Measurements from ENCODE around the gene MYL4.
"Not testable (repeated sequence)": the region's sequence is repeated elsewhere in the genome, so short reads cannot be mapped to it uniquely, and the experiment has no call there.

Gene MYL4

GRCh38 chr17:47193931-47194511 lies 15.1 kb upstream of the MYL4 start:
- no peak for DNase-seq

DNA sequence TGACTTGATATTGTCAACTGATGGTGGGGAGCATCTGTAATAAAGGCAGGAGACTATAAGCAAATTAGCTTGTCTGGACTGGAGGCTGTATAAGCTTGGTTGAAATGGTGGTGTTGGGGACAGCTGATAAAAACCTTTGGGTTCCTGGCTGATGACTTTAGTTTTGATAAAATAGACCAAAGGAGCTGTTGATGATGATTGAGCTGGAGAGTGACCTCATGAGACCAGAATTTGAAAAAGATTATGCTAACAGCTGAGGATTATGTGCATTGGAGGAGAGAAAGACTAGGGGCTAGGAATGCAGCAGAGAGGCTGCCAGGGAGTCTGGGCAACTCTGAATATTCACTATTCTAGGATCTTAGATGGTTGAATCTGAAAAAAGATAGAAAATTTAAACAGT lies 11.3 kb upstream of the MYL4 start:
- DNase-seq = no peak

DNA sequence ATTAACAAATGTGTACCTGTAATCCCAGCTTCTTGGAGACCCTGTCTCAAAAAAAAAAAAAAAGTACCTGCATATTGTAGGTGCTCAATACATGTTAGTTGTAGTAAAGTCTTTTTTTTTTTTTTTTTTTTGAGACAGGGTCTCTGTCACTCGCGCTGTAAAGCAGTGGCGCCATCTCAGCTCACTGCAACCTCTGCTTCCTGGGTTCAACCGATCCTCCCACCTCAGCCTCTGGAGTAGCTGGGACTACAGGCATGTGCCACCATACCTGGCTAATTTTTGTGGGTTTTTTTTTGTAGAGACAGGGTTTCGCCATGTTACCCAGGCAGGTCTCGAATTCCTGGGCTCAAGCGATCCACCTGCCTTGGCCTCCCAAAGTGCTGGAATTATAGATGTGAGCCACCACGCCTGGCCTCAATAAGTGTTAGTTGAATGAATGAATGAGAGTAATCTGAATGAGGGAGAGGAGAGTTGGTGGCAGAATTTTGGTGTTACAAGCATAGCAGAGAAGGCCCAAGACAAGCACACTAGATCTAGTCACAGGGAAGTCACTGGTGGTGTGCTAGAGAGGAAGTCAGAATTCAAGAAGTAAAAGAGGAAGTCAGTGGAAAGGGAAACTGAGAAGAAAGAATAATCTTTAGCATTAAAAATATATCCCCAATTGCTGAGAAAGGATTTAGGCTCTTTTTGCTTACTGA lies 9.4 kb upstream of the MYL4 start:
- no peak for DNase-seq

DNA sequence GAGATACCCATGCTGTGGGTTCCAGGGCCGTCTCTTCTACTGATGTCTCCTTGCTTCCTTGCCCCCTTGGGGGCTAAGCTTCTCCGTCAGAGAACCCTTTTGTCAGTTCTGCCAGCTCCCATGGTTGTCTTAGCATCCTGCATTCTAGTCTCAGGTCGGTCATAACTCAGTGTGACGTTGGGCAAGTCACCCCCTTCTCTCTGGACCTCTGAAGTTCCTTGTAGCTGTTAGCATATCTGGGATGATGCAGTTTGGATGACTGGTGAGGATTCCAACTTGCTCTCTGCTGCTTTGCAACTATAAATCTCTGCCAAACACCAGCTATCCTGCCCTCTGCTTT lies 8.9 kb upstream of the MYL4 start:
- DNase-seq = no peak

DNA sequence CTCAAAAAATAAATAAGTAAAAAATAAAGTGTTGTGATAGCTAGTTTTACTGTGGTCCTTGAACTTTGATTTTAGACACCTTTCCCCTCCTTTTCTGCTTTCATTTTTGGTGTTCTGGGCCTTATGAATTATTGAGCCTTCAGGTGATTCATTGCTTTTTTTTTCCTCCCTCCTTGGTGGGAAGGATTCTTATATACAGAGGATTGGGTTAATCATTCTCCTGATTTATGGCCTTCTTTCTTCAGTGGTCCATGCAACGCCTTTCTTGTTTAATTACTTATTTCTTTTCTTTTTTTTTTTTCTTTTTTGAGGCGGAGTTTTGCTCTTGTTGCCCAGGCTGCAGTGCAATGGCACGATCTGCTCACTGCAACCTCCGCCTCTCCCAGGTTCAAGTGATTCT lies 8.0 kb upstream of the MYL4 start:
- DNase-seq = no peak

- peak; percentile 73 for DNase-seq
Observed at GRCh38 chr17:47203984-47204721, 5.0 kb upstream of the MYL4 start.

DNA sequence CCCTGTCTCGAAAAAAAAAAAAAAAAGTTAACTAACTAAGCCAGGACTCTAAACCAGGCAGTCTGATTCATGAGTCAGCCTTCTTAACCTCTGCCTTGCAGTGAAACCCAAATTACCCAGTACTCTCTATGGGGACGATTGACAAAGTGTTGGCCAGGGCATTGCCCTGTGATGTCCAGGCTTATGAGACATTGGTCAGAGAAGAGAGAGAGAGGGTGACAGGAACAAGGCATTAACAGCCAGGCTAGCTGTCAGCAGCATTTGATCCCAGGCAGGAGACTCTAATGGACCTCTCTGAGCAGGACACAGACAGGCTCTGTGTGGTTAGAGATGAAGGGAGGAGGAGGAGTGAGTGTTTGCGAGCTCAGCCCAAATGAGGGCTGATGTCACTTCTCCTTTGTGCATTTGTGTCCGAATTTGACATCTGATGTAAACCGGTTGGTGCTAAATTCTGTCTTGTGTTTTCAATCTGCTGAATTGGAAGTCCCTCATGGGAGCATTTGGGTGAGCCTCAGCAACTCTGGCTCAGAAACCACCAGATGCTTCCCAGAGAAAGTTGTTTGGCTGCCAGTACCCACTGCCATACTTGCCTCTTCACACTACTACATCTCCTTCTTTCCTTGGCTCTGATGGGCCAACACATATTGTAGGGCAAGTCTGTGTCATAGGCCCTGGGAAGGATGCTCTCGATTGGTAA lies 4.3 kb upstream of the MYL4 start:
- peak; percentile 41 for DNase-seq

- DNase-seq = peak; percentile 66
Observed at GRCh38 chr17:47205419-47205963, 3.7 kb upstream of the MYL4 start.

GRCh38 chr17:47207143-47208067 lies 1.7 kb upstream of the MYL4 start:
- DNase-seq = no peak

GRCh38 chr17:47209499-47209898 lies 351 bp downstream of the MYL4 start:
- DNase-seq = no peak

DNA sequence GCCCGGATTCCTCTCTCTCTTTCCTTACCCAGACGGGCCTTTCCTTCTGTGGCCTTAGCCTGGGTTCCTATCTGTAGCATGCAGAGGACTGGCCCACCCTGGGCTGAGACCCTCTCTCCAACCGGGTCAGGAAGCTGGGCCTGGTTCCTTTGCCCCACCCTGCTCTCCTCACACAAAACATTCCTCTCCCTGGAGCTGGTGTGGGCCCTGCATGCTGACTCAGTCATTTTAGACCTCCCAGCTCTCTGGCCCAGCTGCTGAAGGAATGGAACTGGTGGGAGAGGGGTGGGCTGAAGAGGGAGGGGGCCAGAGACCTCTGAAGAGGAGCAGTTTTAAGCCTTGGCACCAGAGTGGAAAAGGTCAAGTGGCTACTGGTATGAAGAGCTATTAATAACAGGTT lies 957 bp downstream of the MYL4 start:
- DNase-seq = no peak

GRCh38 chr17:47210779-47211178 lies 1.6 kb downstream of the MYL4 start:
- no peak for DNase-seq

DNA sequence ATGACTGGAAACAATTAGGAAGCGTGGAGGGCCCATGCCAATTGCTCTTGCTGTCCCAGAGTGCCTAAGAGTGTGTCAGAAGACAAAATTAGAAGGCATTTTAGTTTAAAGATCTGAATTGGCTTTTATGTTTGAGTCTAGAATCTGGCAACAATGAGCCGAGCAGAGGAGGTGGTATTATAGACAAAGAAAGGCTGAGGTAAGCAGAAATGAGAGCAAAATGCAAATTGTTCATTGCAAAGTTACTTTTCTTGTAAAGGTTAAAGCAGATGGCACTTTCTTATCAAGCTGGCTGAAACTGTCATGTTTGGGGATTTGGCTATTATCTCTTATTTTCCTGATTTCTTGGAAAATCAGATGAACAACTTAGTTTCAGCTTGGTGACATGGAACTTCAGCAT lies 3.3 kb downstream of the MYL4 start:
- no peak for DNase-seq

- no peak for DNase-seq
Observed at GRCh38 chr17:47213540-47213939, 4.4 kb downstream of the MYL4 start.

DNA sequence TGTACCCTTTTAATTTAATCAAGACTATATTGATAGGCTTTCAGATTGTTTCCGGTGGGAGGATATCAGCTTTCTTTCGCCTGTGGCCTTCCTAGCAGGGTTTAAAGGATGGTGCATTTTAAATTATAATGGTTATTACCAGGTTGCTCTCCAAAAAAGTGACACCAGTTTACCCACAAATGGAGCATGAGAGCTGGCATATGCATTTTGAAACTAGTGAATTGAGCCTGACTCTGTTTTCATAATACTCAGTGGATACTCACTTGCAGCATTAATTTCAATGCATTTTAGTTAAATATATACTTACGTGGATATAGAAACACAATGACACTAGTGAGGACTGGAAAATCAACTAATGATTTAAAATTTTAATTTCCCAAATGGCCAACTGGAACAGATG lies 5.8 kb downstream of the MYL4 start:
- DNase-seq = no peak

DNA sequence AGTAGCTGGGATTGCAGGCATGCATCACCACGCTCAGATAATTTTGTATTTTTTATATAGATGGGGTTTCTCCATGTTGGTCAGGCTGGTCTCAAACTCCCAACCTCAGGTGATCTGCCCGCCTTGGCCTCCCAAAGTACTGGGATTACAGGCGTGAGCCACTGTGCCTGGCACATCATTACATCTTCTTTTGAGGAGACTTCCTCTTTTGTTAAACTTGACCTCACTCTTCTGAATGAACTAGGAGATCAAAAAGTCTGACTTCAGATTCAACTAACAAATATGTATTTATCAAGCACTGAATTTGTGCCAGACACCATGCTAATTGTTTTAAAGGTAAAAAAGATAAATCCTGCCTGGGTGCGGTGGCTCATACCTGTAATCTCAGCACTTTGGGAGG lies 7.7 kb downstream of the MYL4 start:
- not testable (repeated sequence) for DNase-seq

DNA sequence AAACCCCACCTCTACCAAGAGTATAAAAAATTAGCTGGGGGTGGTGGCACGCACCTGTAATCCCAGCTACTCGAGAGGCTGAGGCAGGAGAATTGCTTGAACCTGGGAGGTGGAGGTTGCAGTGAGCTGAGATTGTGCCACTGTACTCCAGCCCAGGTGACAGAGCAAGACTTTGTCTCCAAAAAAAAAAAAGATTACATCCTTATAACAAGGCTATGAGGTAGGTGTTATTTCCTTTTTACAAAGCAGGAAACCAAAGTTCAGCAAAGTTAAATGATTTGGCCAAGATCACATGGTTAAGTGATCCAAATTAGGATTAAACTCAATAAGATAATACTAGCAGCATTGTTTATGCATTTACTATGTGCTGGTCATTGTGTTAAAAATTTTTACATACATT lies 8.1 kb downstream of the MYL4 start:
- not testable (repeated sequence) for DNase-seq

- no peak for DNase-seq
Observed at GRCh38 chr17:47218896-47219430, 9.8 kb downstream of the MYL4 start.

DNA sequence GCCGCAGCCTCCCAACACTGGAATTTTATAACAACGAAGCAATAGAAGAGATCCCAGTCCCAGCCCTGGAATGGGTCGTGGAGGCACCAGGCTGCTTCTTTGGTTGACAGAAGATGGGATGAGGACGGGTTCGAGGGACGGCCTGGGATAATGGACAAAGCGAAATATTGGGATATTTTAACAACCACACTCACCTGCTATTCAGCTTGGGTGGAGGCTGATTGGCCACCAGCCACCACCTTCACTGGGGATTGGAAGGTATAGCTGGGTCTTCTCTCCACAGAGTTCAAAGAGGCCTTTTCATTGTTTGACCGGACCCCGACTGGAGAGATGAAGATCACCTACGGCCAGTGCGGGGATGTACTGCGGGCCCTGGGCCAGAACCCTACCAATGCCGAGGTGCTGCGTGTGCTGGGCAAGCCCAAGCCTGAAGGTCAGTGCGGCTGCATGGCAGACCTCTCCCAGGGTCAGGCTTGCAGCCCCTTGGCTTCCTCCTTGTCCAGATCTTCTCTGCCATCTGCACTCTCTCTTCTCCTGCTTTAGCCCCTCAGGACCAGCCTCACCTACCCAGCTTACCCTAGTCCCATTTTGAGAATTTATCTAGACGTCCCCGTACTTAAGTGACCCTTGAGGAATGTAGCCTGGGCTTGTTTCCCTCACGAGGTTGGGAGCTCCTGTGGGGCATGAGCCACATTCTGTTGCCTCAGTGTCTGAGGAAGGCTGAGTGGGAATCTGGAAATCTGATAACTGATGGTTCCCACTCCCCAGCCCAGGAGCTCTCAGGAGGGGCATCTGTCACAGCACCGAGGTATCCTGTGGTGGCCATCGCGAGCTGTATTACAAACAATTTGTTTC lies 10.7 kb downstream of the MYL4 start:
- no peak for DNase-seq

DNA sequence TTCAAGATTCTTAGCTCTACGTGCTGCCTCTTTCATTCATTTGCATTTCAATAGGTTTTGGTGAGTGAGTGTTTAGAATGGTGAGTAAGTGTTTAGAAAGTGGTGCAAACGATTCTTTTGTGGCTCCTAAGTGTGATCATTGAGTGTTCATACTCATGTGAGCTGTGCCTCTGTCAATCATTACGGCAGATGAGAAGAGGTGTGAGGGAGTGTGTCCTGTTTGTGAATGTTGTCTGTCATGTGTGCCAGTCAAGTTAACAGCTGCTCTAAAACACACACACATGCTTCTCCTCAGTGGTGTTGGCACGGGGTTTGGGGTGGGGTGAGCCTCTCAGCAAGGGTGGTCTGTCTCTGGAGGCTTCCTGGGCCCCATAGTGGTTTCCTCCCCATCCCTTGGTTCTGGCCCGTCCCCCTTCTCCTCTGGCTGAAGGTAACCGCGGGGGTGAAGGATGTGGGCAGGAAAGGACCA lies 11.4 kb downstream of the MYL4 start:
- DNase-seq = no peak

GRCh38 chr17:47221154-47221553 lies 12.0 kb downstream of the MYL4 start:
- DNase-seq = no peak
